Activated B cell treated with CpG ODN at 0.5 μM for 24 hours (primary cell): ENCODE data around the gene HSPE1. TPM values are rescaled to one million over a fixed set of nuclear protein-coding genes. Genes with fewer than 3 reads are reported as not detected.
"Not testable (repeated sequence)": the region's sequence is repeated elsewhere in the genome, so short reads cannot be mapped to it uniquely, and the experiment has no call there.

Experiments used
- ATAC-seq: fragments of 200-7000 bp; cut with Tn5 transposase; one replicate; pipeline ENCODE4 v1.10.0; 2021; ENCODE audit warnings: low read depth, mild to moderate bottlenecking, moderate library complexity
- CTCF ChIA-PET: fragments of 350-600 bp; sonication (Branson Sonifier 250); formaldehyde crosslinking; loops from one replicate; lab custom pipeline; 2021; ENCODE audit warnings: antibody characterized with exemption; lab: Charles Lee
- POLR2A ChIA-PET: fragments of 350-600 bp; sonication (Branson Sonifier 250); formaldehyde crosslinking; loops from one replicate; lab custom pipeline; 2021; ENCODE audit warnings: antibody characterized with exemption; lab: Charles Lee
- DNase-seq: peaks from one replicate; pipeline ENCODE4 v3.0.0; 2022
- H3K27ac Mint-ChIP-seq: one replicate; pipeline ENCODE4 v1.8.0; 2020; ENCODE audit warnings: mixed read lengths
- H3K27me3 Mint-ChIP-seq: one replicate; pipeline ENCODE4 v1.8.0; 2021; ENCODE audit warnings: mixed read lengths
- H3K36me3 Mint-ChIP-seq: one replicate; pipeline ENCODE4 v1.8.0; 2021; ENCODE audit warnings: low read depth, mixed read lengths
- H3K4me1 Mint-ChIP-seq: one replicate; pipeline ENCODE4 v1.8.0; 2021; ENCODE audit warnings: mixed read lengths
- H3K4me3 Mint-ChIP-seq: one replicate; pipeline ENCODE4 v1.8.0; 2020; ENCODE audit warnings: mild to moderate bottlenecking, mixed read lengths
- H3K9me3 Mint-ChIP-seq: one replicate; pipeline ENCODE4 v1.8.0; 2020; ENCODE audit warnings: mixed read lengths
- intact Hi-C: fragments of 100-400 bp; cut with micrococcal nuclease; formaldehyde crosslinking; loops from one replicate; pipeline ENCODE4 v1.15.1; 2024
- total RNA-seq: library from RNA; stranded (reverse); gene quantifications from 2 replicates; pipeline ENCODE4 v1.2.3, GENCODE V29; 2022
- TF ChIP-seq, protein P1 (sequence below): fragments of 200-600 bp; IDR thresholded peaks from one replicate; pipeline ENCODE4 v1.8.0; 2022; ENCODE audit warnings: antibody characterized with exemption, mild to moderate bottlenecking

The HSPE1 gene
- total RNA-seq, 1 donor from 2014 or later = 108 TPM

DNA sequence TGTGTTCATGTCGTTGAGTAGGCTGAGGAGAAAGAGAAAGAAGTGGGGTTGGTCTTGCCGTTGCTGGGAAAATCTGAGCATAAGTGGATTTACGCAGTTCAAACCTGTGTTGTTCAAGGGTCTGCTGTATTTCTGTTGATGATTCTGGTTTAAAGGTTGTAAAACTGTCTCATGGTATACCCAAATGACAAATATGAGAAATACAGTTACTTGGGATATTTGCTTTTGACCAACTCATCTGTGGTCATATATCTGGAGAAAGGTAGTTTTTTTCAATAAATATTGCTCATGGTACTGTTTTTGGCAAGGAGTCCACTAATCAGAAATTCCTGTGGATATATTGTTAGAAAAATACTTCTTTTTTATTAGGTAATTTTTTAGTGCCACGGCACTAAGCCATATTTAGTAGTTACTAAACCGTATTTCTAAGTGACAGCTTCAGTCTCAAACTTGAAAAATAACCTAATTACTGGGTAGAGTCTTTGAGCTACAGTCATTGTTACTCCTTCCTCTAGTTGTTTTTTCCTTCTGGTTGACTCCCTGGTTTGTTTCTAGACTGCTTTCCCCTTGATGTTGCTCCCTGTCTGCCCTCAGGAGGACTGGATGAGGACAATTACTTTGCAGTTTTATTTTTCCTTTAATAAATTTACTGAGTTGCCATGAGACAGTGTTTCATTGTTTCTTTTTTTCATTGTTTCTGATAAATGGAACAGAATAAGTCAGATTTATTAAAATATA is 47.2 kb downstream of the HSPE1 start:
- intact Hi-C loops = no loop called here
- ChIA-PET POLR2A (no interaction called here), CTCF (no interaction called here)
- H3K27me3 Mint-ChIP-seq = no peaks in the 10 kb centered on the region
- no peak overlapping the region for H3K4me3 Mint-ChIP-seq
- H3K36me3 Mint-ChIP-seq = peaks cover 77% of the 10 kb centered on the region
- no peaks in the 10 kb centered on the region for H3K9me3 Mint-ChIP-seq
- no peak overlapping the region for H3K27ac Mint-ChIP-seq
- no peak for DNase-seq
- no peak for ATAC-seq
- no peaks in the 10 kb centered on the region for H3K4me1 Mint-ChIP-seq
- TF ChIP-seq, protein P1, sequence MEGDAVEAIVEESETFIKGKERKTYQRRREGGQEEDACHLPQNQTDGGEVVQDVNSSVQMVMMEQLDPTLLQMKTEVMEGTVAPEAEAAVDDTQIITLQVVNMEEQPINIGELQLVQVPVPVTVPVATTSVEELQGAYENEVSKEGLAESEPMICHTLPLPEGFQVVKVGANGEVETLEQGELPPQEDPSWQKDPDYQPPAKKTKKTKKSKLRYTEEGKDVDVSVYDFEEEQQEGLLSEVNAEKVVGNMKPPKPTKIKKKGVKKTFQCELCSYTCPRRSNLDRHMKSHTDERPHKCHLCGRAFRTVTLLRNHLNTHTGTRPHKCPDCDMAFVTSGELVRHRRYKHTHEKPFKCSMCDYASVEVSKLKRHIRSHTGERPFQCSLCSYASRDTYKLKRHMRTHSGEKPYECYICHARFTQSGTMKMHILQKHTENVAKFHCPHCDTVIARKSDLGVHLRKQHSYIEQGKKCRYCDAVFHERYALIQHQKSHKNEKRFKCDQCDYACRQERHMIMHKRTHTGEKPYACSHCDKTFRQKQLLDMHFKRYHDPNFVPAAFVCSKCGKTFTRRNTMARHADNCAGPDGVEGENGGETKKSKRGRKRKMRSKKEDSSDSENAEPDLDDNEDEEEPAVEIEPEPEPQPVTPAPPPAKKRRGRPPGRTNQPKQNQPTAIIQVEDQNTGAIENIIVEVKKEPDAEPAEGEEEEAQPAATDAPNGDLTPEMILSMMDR = no peak

DNA sequence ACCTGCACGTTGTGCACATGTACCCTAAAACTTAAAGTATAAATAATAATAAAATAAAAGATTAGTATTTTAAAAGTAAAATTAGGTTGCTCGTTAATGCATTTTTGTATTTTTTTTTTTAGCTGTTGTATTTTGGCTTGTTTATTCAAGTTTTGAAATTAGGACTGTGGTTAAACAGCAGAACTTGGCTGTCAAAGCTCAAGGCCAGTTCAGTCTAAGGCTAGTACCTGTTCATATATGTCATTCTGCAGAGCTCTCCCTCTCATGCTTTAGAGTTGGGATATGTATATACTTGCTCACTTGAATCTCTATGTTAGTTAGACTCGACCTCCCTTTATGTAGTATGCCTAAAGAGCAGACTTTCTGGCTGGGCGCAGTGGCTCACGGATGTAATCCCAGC is 48.4 kb downstream of the HSPE1 start:
- Mint-ChIP-seq H3K4me3 (no peak overlapping the region), H3K27ac (no peak overlapping the region), H3K27me3 (no peaks in the 10 kb centered on the region), H3K36me3 (peaks cover 77% of the 10 kb centered on the region), H3K9me3 (no peaks in the 10 kb centered on the region), H3K4me1 (no peaks in the 10 kb centered on the region)
- ATAC-seq (no peak), DNase-seq (no peak)
- intact Hi-C loops = no loop called here
- POLR2A ChIA-PET = no interaction called here
- CTCF ChIA-PET = no interaction called here
- TF ChIP-seq, protein P1 = no peak

DNA sequence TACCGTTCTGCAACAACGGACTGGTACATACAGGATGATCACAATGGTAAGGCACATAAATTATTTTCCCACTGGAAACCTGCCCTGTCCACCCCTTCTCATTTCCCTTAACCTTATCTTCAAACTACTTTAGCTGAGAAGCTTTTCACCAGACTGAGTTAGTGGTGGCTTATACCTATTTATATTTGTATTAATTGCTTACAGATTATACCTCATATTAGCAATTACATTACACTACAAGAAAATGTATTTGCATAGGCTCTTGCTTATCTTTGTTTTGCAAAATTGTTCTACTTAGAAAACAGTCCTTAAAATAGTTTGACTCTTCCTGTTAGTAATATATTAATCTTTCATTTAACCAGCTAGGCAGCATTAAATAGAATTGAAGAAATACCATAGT is 51.1 kb downstream of the HSPE1 start:
- ATAC-seq, CTCF ChIA-PET, H3K4me3 Mint-ChIP-seq, POLR2A ChIA-PET, H3K27me3 Mint-ChIP-seq, H3K4me1 Mint-ChIP-seq, H3K27ac Mint-ChIP-seq, intact Hi-C loops, H3K9me3 Mint-ChIP-seq, DNase-seq: not testable (repeated sequence)
- peaks cover 73% of the 10 kb centered on the region for H3K36me3 Mint-ChIP-seq

Other genes starting within 250 kb of the HSPE1 start
- 154 and 185 TPM in 2 replicates for gene ANKRD44, start 189.6 kb upstream of the HSPE1 start, total RNA-seq
- gene SF3B1, start 65.4 kb upstream of the HSPE1 start, total RNA-seq = 328 and 380 TPM in 2 replicates
- 25.1 and 27.5 TPM in 2 replicates for gene COQ10B, start 46.8 kb upstream of the HSPE1 start, total RNA-seq
- 250 and 252 TPM in 2 replicates for gene HSPD1, start 539 bp upstream of the HSPE1 start, total RNA-seq
- 21.7 and 22.1 TPM in 2 replicates for gene MOB4, start 15.7 kb downstream of the HSPE1 start, total RNA-seq
- gene RFTN2, start 175.2 kb downstream of the HSPE1 start, total RNA-seq = not detected in 2 replicates
- gene MARS2, start 205.0 kb downstream of the HSPE1 start, total RNA-seq = 14.6 and 15.4 TPM in 2 replicates